Measurements from ENCODE around the gene NEIL3. TPM values are rescaled to one million over a fixed set of nuclear protein-coding genes. Genes with fewer than 3 reads are reported as not detected.

The NEIL3 gene
- total RNA-seq, 1 experiment from 2014 or later, result 6.3 TPM

GRCh38 chr4:177283167-177283566 lies 26.5 kb upstream of the NEIL3 start:
- Histone ChIP-seq H3K27me3 (ENCODE audit: insufficient read depth, low read length) (no peaks in the 10 kb centered on the region), H3K4me1 (ENCODE audit: insufficient read depth, low read length) (no peaks in the 10 kb centered on the region), H4K8ac (replicated peaks; ENCODE audit: insufficient read length, low read depth, low read length) (no peak overlapping the region), H3K9me3 (ENCODE audit: control insufficient read depth, low read depth, low read length) (no peaks in the 10 kb centered on the region), H2AFZ (ENCODE audit: low read length) (no peak overlapping the region), H3K27ac (ENCODE audit: insufficient read length, low read depth, low read length) (no peak overlapping the region), H3K9ac (ENCODE audit: extremely low read depth, insufficient read length, low read length) (no peak overlapping the region), H2BK120ac (ENCODE audit: low read depth, low read length, poor library complexity, severe bottlenecking) (no peak overlapping the region), H2AK5ac (ENCODE audit: insufficient read length, low read length) (no peak overlapping the region), H2BK15ac (ENCODE audit: low read depth, low read length) (no peak overlapping the region), H3T11ph (ENCODE audit: low read length) (no peak overlapping the region), H2BK12ac (ENCODE audit: insufficient read length, low read depth, low read length) (no peak overlapping the region), H3K56ac (ENCODE audit: insufficient read length, low read depth, low read length) (no peak overlapping the region), H3K14ac (ENCODE audit: insufficient read depth, low read length) (no peak overlapping the region), H4K20me1 (ENCODE audit: control insufficient read depth, insufficient read depth, insufficient read length) (no peaks in the 10 kb centered on the region), H3K18ac (ENCODE audit: insufficient read length, low read depth, low read length) (no peak overlapping the region), H4K5ac (ENCODE audit: insufficient read length, low read depth, low read length) (no peak overlapping the region), H3K4ac (ENCODE audit: low read depth, low read length) (no peak overlapping the region), H2BK20ac (ENCODE audit: low read depth, low read length, poor library complexity, severe bottlenecking) (no peak overlapping the region), H3K4me2 (ENCODE audit: insufficient read depth, insufficient read length, low read length) (no peak overlapping the region), H3K23me2 (ENCODE audit: insufficient read length, low read depth, low read length, poor library complexity, severe bottlenecking) (no peaks in the 10 kb centered on the region), H3K79me2 (ENCODE audit: insufficient read depth, low read length) (no peaks in the 10 kb centered on the region), H2BK5ac (ENCODE audit: insufficient read length, low read length) (no peak overlapping the region), H3K23ac (ENCODE audit: insufficient read length, low read depth, low read length) (no peak overlapping the region), H3K79me1 (ENCODE audit: insufficient read depth, low read depth, low read length, poor library complexity, severe bottlenecking) (no peaks in the 10 kb centered on the region), H4K91ac (ENCODE audit: insufficient read length, low read depth, low read length) (no peak overlapping the region)
- no peak overlapping the region for H3K4me3 Mint-ChIP-seq
- TF ChIP-seq, protein P1, sequence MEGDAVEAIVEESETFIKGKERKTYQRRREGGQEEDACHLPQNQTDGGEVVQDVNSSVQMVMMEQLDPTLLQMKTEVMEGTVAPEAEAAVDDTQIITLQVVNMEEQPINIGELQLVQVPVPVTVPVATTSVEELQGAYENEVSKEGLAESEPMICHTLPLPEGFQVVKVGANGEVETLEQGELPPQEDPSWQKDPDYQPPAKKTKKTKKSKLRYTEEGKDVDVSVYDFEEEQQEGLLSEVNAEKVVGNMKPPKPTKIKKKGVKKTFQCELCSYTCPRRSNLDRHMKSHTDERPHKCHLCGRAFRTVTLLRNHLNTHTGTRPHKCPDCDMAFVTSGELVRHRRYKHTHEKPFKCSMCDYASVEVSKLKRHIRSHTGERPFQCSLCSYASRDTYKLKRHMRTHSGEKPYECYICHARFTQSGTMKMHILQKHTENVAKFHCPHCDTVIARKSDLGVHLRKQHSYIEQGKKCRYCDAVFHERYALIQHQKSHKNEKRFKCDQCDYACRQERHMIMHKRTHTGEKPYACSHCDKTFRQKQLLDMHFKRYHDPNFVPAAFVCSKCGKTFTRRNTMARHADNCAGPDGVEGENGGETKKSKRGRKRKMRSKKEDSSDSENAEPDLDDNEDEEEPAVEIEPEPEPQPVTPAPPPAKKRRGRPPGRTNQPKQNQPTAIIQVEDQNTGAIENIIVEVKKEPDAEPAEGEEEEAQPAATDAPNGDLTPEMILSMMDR (conservative IDR thresholded peaks at IDR 0.05), result no peak
- H3K4me1 Mint-ChIP-seq, result no peaks in the 10 kb centered on the region
- peaks cover 0 to 2% of the 10 kb centered on the region in 2 experiments; a peak in 1 of 5 replicates for H3K9me3 Mint-ChIP-seq
- WGBS (ENCODE audit: extremely low coverage, insufficient read length, low lambda C conversion rate), result no CpG with 5 or more reads among the region's 2 CpGs
- no peaks in the 10 kb centered on the region for H3K27me3 Mint-ChIP-seq (ENCODE audit: low read depth)
- no peak for DNase-seq
- H3K27ac Mint-ChIP-seq, result no peak overlapping the region
- H3K36me3 Mint-ChIP-seq (ENCODE audit: insufficient read depth in 1 of 3, low read depth in 3 of 3), result no peaks in the 10 kb centered on the region; a peak in 1 of 7 replicates

All from H9 (cell line).